Hypothalamus (tissue), 51 donors: Measurements from ENCODE around the gene U2AF2.
A peak's percentile ranks its signal among the peaks of the same experiment; 100 is the strongest.

Source experiments
- DNase-seq, 51 donors: peaks; one replicate each; lab custom pipeline; 2025; lab: John Stamatoyannopoulos, UW

The U2AF2 gene

GRCh38 chr19:55687281-55688201, 32.7 kb downstream of the U2AF2 start:
- no peak for DNase-seq

GRCh38 chr19:55688422-55689218, 33.8 kb downstream of the U2AF2 start:
- peak in 3 of 51 donors; percentile 8 to 39 (median 10) for DNase-seq

DNA sequence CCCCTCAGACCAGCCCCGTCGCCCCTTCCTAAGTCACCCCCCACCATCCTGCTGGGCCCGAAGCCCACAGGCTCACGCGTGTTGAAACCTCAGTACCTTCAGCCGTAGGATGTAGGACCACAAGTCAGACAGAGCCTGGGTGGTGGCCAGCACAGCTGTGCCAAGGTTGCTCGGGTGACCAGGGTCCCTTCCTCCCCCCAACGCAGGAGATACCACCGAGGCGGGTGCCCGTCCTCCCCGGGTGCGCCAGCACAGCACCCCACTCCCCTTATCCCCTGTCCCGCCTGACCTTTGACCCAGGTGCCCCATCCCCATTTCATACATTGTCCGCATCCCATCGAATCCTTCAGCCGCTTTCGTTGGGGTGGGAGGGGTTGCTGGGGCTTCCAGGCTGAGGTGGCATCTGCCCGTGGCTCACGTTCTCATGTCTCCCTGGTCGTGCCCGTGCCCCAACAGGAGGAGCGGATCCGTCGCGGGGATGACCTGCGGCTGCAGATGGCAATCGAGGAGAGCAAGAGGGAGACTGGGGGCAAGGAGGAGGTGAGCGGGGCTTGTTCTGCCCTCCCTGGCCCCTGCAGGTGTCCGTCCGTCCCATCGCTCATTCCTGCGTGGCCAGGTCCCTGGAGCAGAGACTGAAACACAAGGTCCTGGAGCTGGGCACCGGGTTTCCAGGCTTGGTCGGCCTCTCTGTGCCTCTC, 34.7 kb downstream of the U2AF2 start:
- DNase-seq = no peak

GRCh38 chr19:55690109-55690768, 35.4 kb downstream of the U2AF2 start:
- DNase-seq = no peak

- no peak for DNase-seq
Measured at GRCh38 chr19:55690769-55691545, 36.1 kb downstream of the U2AF2 start.

DNA sequence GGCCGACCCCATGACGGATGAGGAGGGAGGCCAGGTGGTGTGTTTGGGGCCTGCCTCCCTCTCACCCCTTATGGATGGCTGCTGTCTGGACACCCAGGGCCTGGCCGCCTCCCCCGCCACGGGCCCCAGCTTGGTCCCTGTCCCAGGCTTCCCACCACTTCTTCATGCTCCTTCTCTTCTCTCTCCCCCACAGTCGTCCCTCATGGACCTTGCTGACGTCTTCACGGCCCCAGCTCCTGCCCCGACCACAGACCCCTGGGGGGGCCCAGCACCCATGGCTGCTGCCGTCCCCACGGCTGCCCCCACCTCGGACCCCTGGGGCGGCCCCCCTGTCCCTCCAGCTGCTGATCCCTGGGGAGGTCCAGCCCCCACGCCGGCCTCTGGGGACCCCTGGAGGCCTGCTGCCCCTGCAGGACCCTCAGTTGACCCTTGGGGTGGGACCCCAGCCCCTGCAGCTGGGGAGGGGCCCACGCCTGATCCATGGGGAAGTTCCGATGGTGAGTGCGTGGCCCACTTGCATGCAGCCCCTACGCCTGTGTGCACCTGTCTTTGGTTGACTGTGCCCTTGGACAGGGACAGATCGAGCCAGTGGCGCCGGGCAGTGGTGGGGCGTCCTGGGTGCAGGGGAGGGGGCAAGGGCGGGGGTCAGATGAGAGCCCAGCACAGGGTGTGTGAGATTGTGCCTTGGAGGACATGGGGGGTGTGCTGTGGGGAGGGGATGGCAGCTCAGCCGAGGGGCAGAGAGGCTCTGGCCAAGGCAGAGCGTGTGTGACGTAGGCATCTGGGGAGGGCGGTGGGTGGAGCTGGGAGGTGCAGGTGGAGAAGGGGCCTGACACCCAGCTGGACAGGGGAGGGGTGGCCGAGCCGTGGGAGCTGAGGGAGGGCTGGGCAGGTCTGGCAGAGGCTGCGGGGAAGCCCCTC, 37.0 kb downstream of the U2AF2 start:
- DNase-seq = no peak

- no peak for DNase-seq
Measured at GRCh38 chr19:55692681-55693081, 37.8 kb downstream of the U2AF2 start.

DNA sequence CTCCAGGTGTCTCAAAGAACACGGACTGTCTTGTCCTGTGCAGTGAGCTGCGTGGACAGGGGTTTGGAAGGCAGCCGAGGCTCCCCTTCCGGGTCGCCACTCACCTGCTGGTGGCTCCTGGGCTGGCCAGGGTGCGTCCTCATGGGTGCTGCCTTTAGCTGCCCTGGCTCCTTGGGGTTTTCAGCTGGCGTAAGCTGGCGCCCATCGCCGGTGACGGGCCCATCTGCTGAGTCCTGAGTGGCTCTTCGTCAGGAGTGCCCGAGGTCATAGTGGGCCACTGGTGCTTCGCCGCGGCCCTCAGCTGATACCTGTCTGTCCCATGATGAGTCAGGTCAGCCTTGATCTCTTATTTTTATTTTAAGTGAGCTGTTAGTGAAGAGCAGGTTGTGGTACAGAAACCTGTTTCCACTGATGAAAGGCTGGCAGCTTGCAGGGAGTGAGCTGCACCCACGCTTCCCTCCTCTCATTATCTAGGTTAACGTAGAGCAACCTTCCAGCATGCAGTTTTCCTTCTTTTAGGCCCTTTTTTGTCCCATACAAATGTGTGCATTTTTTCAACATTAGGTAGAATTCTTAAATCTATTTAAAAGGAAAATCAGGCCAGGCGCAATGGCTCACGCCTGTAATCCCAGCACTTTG, 38.6 kb downstream of the U2AF2 start:
- no peak for DNase-seq

DNA sequence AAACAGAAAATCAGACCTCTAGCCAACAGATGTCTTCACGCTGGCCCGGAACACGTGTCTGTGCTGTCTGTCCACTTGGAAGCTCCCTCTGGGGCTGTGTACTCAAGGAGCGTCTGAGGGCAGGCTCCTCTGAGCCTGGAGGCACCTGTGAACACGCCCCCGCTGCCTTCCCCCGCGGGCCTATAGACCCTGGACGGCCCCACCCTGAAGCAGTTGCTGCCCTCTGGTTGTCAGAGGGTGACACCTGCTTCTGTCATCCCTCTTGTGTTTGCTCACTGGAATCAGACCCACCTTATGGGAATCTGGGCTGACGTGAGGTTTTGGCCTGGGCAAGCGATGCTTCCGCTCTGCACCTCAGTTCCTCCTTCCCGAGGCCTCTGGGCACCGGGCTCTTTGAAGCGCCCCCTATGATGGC, 39.4 kb downstream of the U2AF2 start:
- DNase-seq = no peak

DNA sequence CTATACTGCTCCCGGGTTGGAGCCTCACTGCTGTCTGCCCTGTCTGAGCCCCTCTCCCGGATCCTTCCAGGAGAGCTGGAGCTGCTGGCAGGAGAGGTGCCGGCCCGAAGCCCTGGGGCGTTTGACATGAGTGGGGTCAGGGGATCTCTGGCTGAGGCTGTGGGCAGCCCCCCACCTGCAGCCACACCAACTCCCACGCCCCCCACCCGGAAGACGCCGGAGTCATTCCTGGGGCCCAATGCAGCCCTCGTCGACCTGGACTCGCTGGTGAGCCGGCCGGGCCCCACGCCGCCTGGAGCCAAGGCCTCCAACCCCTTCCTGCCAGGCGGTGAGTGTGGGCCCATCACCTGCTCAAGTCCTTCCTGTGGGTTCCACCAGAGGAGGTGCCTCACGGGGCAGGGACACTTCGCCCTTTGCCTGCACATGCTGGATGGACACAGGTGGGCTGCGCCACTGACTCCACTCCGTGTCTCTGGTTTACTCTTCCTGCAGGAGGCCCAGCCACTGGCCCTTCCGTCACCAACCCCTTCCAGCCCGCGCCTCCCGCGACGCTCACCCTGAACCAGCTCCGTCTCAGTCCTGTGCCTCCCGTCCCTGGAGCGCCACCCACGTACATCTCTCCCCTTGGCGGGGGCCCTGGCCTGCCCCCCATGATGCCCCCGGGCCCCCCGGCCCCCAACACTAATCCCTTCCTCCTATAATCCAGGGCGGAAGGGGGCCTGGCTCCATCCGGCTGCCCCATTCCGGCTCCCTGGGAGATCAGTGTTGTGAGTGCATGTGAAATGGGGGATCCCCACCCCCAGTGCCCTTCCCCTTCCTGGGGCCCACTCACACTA, 40.0 kb downstream of the U2AF2 start:
- no peak for DNase-seq

DNA sequence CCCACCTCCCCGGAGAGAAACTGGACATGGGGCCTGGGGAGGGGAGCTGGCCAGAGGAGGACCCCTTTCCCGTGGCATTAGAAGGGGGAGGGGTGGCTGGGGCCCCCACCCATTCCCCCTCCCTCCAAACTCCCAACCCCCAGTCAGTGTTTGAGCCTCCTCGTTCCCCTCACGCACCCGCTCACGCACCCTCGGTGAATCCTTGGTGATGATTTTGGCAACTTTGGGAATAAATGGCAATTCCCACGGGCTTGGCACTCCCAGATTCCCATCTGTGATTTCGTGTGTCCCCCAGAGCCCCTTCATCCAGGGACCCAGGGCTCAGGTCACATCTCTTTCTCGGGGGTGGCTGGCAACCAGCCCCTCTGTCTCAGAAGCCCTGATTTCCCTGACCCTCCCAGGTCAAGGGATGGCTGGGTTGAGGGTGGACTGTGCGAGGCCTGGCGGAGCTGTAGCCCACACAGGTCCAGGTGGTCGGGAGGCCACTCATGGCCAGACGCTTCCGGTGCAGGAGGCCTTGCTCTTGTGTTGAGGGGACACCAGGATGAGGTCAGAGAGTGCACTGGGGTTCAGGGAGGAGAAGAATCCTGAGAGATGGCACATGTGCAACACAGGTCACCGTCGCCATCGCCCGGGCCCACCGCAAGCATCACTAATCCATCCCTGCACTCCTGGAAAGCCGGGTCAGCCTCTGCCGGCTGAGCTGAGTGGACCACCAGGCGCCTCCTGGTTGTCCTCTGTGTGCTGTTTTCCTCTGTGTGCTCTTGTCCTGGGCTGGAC, 40.9 kb downstream of the U2AF2 start:
- DNase-seq = no peak

GRCh38 chr19:55696301-55697068, 41.6 kb downstream of the U2AF2 start:
- DNase-seq = no peak

GRCh38 chr19:55697069-55697440, 42.2 kb downstream of the U2AF2 start:
- DNase-seq = no peak

DNA sequence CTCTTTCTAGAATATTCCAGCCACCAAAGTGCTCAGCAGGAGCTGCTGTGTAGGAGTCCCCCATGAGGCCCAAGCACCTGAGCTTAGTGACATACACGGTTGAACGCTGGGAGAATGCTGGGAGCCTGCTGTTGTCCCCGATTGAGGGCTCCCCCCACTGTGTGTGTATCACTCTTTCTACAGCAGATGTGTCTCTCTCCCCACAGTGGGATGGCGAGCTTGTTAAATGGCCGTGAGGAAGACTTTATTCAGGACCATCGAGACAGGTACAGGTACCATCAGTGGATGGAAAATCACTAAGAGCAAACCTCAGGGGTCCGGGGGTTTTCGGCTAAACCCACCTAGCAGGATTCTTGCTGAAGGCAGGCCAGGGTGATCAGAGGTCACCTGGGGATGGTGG, 42.9 kb downstream of the U2AF2 start:
- DNase-seq = no peak

GRCh38 chr19:55698256-55698655, 43.4 kb downstream of the U2AF2 start:
- no peak for DNase-seq

DNA sequence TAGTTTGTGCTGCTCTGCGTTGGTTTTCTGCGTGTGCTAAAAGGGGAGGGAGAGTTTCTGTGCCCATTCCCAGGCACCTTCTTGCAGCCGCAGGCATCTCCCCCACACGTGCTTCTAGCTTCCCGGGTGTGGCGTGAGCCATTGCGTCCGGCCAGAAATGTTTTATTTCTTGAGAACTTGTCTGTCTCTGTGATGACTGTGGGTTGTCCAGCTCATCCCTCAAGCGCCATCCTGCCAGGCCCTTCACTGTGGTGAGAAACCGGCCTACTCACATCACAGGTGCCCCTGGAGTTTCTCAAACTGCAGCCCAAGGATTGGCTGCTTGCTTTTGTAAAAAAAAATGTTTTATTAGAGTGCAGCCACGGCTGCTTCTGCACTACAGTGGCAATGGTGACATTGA, 44.4 kb downstream of the U2AF2 start:
- no peak for DNase-seq
